Neural progenitor cell (in vitro differentiated cells): Measurements from ENCODE around the gene SNCAIP. TPM values are rescaled to one million over a fixed set of nuclear protein-coding genes. Genes with fewer than 3 reads are reported as not detected.

ENCODE experiments used
- DNase-seq: peaks from one replicate; pipeline ENCODE4 v3.0.0-alpha.2; 2016; ENCODE audit warnings: low spot score
- H2AFZ ChIP-seq: fragments of 200-600 bp; sonication (generic); replicated peaks from 2 replicates; pipeline ENCODE4 v1.6.1; 2016; ENCODE audit warnings: antibody characterized with exemption
- H3F3A ChIP-seq: fragments of 200-600 bp; sonication (generic); 2 replicates; pipeline ENCODE4 v1.6.1; 2016; ENCODE audit warnings: antibody characterized with exemption, low read depth
- H3K27ac ChIP-seq: fragments of 200-600 bp; sonication (generic); 2 replicates; pipeline ENCODE4 v1.5.1; 2016; ENCODE audit warnings: mild to moderate bottlenecking
- H3K27me3 ChIP-seq: fragments of 200-600 bp; sonication (generic); 2 replicates; pipeline ENCODE4 v1.6.1; 2016; ENCODE audit warnings: mild to moderate bottlenecking, moderate library complexity
- H3K36me3 ChIP-seq: fragments of 200-600 bp; sonication (generic); 2 replicates; pipeline ENCODE4 v1.5.1; 2016
- H3K4me1 ChIP-seq: fragments of 200-600 bp; sonication (generic); 2 replicates; pipeline ENCODE4 v1.6.1; 2016; ENCODE audit warnings: mixed run types
- H3K4me2 ChIP-seq: fragments of 200-600 bp; sonication (generic); 2 replicates; pipeline ENCODE4 v1.6.1; 2016
- H3K4me3 ChIP-seq: fragments of 200-600 bp; sonication (generic); 2 replicates; pipeline ENCODE4 v1.5.1; 2016
- H3K79me2 ChIP-seq: fragments of 200-600 bp; sonication (generic); 2 replicates; pipeline ENCODE4 v1.6.1; 2016; ENCODE audit warnings: low read depth
- H3K9ac ChIP-seq: fragments of 200-600 bp; sonication (generic); 2 replicates; pipeline ENCODE4 v1.6.1; 2016
- H3K9me3 ChIP-seq: fragments of 200-600 bp; sonication (generic); 2 replicates; pipeline ENCODE4 v1.5.1; 2016; ENCODE audit warnings: low read depth
- H4K20me1 ChIP-seq: fragments of 200-600 bp; sonication (generic); 2 replicates; pipeline ENCODE4 v1.6.1; 2016; ENCODE audit warnings: low read depth
- H3K27ac Mint-ChIP-seq: 3 replicates; pipeline ENCODE4 v1.8.0; 2021; ENCODE audit warnings: mixed read lengths
- H3K27me3 Mint-ChIP-seq: 2 replicates; pipeline ENCODE4 v1.8.0; 2022; ENCODE audit warnings: low read depth, mild to moderate bottlenecking, inconsistent platforms, moderate library complexity, mixed read lengths; ENCODE audit not compliant: insufficient read depth
- H3K36me3 Mint-ChIP-seq: 3 replicates; pipeline ENCODE4 v1.8.0; 2021; ENCODE audit warnings: mixed read lengths
- H3K4me1 Mint-ChIP-seq: 3 replicates; pipeline ENCODE4 v1.8.0; 2021; ENCODE audit warnings: mixed read lengths
- H3K4me3 Mint-ChIP-seq: 3 replicates; pipeline ENCODE4 v1.8.0; 2021; ENCODE audit warnings: mild to moderate bottlenecking, moderate library complexity, mixed read lengths
- H3K9me3 Mint-ChIP-seq: 3 replicates; pipeline ENCODE4 v1.8.0; 2020; ENCODE audit warnings: mixed read lengths
- CTCF ChIP-seq: fragments of 200-600 bp; sonication (generic); IDR thresholded peaks from 2 replicates; pipeline ENCODE4 v1.5.1; 2017; ENCODE audit warnings: antibody characterized with exemption, mild to moderate bottlenecking
- EZH2 ChIP-seq: fragments of 200-600 bp; sonication (generic); IDR thresholded peaks from 2 replicates; pipeline ENCODE4 v1.6.1; 2017; ENCODE audit warnings: antibody characterized with exemption, mild to moderate bottlenecking, moderate library complexity
- EZH2phosphoT487 ChIP-seq: fragments of 200-600 bp; sonication (generic); IDR thresholded peaks from 2 replicates; pipeline ENCODE4 v1.6.1; 2017; ENCODE audit warnings: antibody characterized with exemption
- total RNA-seq: library from RNA; depleted of rRNA; stranded (reverse); fragments of >200 nt; gene quantifications from 2 replicates; pipeline ENCODE4 v1.2.3, GENCODE V29; 2015; ENCODE audit warnings: low replicate concordance

The SNCAIP gene
- total RNA-seq, 1 donor from 2014 or later, result 4.8 TPM

- Mint-ChIP-seq H3K4me3 (no peak overlapping the region), H3K4me1 (no peaks in the 10 kb centered on the region), H3K27ac (no peak overlapping the region), H3K9me3 (no peaks in the 10 kb centered on the region), H3K27me3 (no peaks in the 10 kb centered on the region), H3K36me3 (no peaks in the 10 kb centered on the region)
- H3K4me1 ChIP-seq, result no peaks in the 10 kb centered on the region
- no peak for TF ChIP-seq EZH2phosphoT487
- no peak for TF ChIP-seq EZH2
- TF ChIP-seq CTCF, result no peak
- no peaks in the 10 kb centered on the region for H3K9me3 ChIP-seq
- no peak overlapping the region for H3K9ac ChIP-seq
- H4K20me1 ChIP-seq, result no peaks in the 10 kb centered on the region
- DNase-seq, result no peak
- H2AFZ ChIP-seq, result no peak overlapping the region
- no peaks in the 10 kb centered on the region for H3F3A ChIP-seq
- H3K79me2 ChIP-seq, result no peaks in the 10 kb centered on the region
- no peak overlapping the region for H3K4me2 ChIP-seq
- H3K4me3 ChIP-seq, result no peak overlapping the region
- no peak overlapping the region for H3K27ac ChIP-seq
- no peaks in the 10 kb centered on the region for H3K27me3 ChIP-seq
- H3K36me3 ChIP-seq, result no peaks in the 10 kb centered on the region
Measured at GRCh38 chr5:122478741-122479442, 166.9 kb downstream of the SNCAIP start.

GRCh38 chr5:122480146-122480545 is 168.1 kb downstream of the SNCAIP start:
- Mint-ChIP-seq H3K4me3 (no peak overlapping the region), H3K9me3 (no peaks in the 10 kb centered on the region), H3K27ac (no peak overlapping the region), H3K36me3 (no peaks in the 10 kb centered on the region), H3K4me1 (no peaks in the 10 kb centered on the region), H3K27me3 (no peaks in the 10 kb centered on the region)
- Histone ChIP-seq H3K27ac (no peak overlapping the region), H3K9me3 (no peaks in the 10 kb centered on the region), H3K27me3 (no peaks in the 10 kb centered on the region), H3K36me3 (no peaks in the 10 kb centered on the region), H3K9ac (no peak overlapping the region), H3K4me3 (no peak overlapping the region), H3K4me1 (no peaks in the 10 kb centered on the region), H3F3A (no peaks in the 10 kb centered on the region), H2AFZ (no peak overlapping the region), H3K4me2 (no peak overlapping the region), H3K79me2 (no peaks in the 10 kb centered on the region), H4K20me1 (no peaks in the 10 kb centered on the region)
- DNase-seq, result no peak
- TF ChIP-seq EZH2phosphoT487 (no peak), CTCF (no peak), EZH2 (no peak)

- Mint-ChIP-seq H3K4me1 (no peaks in the 10 kb centered on the region), H3K27ac (no peak overlapping the region)
- no peak for DNase-seq
Measured at GRCh38 chr5:122484103-122484502, 172.1 kb downstream of the SNCAIP start.

More at GRCh38 chr5:122484103-122484502, 172.1 kb downstream of the SNCAIP start:
- H3K36me3 Mint-ChIP-seq, result no peaks in the 10 kb centered on the region
- no peaks in the 10 kb centered on the region for H3K79me2 ChIP-seq
- no peaks in the 10 kb centered on the region for H3K4me1 ChIP-seq
- H3F3A ChIP-seq, result no peaks in the 10 kb centered on the region
- no peaks in the 10 kb centered on the region for H3K9me3 Mint-ChIP-seq
- no peak overlapping the region for H3K9ac ChIP-seq
- H3K27me3 Mint-ChIP-seq, result peaks cover 2% of the 10 kb centered on the region
- TF ChIP-seq EZH2 (no peak), EZH2phosphoT487 (no peak), CTCF (no peak)
- no peak overlapping the region for H3K4me2 ChIP-seq
- no peaks in the 10 kb centered on the region for H3K36me3 ChIP-seq
- H4K20me1 ChIP-seq, result no peaks in the 10 kb centered on the region
- no peak overlapping the region for H3K4me3 ChIP-seq
- no peak overlapping the region for H3K4me3 Mint-ChIP-seq
- no peak overlapping the region for H2AFZ ChIP-seq
- no peaks in the 10 kb centered on the region for H3K9me3 ChIP-seq
- no peak overlapping the region for H3K27ac ChIP-seq
- H3K27me3 ChIP-seq, result no peaks in the 10 kb centered on the region
